Measurements from ENCODE around the gene SLC15A3.
"Not testable (repeated sequence)": the region's sequence is repeated elsewhere in the genome, so short reads cannot be mapped to it uniquely, and the experiment has no call there.

SLC15A3 gene

DNA sequence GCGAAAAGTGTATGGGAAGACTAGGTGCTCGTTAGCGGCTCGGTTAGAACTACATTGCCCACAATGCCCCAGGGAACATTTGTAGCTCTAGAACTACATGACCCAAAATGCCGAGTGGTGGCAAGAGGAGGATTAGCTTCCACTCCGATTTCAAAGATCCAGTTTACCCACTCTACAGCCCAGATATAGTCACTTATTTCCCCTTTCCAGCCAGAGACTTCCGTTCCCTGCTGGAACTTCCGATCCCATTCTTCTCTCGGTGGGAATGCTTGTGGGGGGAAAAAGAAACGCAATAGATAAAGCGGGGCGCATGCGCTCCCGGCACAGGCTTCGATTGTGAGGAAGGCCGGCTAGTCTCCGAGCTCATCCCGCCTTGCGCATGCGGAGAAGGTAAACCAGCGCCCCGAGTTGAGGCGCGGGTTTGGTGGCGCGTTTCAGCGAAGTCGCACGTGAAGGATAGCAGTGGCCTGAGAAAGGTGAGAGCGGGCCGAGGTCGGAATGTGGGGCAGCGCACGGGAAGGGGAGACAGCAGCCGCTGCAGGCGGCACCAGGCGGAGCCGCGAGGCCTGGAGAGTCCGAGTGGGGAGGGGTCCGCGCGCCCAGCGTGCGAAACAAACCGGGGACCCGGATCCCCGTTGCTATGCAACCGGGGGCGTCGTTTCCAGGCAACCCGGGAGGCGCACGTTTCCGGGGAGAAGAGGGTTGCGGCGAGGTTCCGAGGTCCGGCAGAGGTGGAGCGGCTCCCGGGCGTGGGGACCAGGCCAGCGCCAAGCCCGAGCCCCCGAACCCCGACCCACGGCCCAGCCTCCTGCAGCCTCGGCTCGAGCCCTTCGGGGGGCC is 38.0 kb downstream of the SLC15A3 start, which contains the start of gene TMEM109:
Gene TMEM109 (plus strand): TSS at position 366 of the 840 bp plus-strand sequence. CDS start 5,536 bp downstream, outside the sequence.
- DNase-seq (ENCODE audit: low read depth), result peak; percentile 74

DNA sequence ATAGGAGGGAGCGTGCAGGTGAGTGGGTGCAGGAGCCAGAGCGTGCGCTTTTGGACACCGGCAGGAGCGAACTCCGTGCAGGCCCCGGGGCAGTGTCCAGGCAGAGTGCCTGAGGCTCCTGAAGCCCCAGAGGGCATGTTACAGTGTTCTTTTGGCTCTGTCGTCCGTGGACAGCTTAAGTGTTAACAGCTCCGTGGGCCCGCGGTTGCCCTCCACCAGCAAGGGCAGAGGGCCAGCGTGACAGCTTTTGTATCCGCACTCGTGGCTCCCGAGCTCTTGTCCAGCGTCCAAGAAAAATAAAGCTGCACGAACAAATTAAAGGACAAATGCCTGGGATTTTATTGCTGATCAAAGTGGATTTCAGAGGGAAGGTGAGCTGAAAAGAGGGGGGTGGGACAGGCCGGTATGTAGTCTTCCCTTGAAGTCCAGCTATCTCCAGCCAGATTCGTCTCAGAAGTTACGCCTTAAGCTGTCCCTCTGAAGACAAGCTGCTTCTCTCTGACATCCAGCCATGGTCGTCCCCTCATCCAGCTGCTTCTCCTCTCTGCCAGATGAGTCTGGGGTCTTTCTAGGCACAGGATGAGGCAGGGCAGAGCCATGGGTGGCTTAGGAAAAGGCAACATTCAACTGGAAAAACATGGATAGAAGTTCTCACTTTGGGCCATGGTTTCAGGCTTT is 39.0 kb downstream of the SLC15A3 start:
- DNase-seq (ENCODE audit: low read depth), result no peak

DNA sequence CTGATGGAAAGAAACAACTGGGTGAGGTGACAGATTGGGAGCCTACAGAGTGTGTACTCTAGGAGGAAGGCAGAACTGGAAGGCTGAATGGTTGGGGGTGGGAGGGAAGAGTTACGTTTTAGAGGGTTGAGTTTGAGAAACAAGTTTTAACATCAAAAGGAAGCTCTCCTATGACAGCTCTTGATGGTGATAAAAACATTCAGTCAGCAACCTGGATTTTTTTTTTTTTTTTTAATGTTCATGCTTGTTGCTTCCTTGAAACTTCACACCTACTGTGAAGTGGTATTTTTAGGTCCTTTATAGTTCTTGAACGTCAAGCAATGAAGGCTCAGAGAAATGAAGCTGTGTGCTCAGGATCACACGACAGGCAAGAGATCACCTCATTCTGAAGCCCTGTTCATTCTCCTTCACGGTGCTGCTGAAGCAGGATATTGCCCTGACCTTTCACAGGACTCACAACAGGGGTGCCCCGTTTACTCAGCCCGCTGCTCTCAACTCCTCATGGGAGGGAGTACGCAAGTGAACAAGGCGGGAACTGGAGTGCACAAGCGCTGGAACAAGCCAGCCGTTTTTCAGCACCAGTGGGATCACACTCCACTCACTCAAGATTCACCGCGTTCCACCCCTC is 39.6 kb downstream of the SLC15A3 start:
- no peak for DNase-seq (ENCODE audit: low read depth)

DNA sequence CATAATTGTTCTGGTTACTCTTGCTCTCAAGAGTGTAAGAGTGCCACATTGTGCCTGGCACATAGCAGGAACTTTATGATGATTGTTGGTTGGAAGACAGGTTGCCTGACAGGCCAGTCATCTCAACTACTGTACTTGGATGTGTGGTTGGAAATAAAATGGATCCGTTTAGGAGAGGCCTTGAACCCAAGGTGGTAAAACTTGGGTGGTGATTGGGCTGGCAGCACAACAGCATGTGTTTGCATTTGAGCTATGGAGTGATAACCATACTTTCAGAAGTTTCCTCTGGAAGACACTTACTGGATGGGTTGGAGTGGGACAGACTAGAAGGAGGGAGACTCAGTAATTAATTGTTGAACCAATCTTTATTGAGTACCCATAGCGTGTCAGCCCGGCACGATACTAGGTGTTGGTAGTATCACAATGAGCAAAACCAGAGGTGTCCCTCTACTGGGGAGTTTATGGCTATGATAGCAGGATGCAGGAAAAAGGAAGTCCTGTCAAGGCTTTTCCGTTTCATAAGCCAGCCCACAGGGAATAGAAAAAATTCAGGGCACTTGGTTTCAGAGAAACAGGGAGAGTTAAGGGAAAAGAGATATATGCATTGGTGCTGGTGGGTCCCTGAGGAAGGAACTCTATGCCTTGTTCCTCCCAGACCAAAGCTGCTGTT is 41.1 kb downstream of the SLC15A3 start:
- no peak for DNase-seq (ENCODE audit: low read depth)

DNA sequence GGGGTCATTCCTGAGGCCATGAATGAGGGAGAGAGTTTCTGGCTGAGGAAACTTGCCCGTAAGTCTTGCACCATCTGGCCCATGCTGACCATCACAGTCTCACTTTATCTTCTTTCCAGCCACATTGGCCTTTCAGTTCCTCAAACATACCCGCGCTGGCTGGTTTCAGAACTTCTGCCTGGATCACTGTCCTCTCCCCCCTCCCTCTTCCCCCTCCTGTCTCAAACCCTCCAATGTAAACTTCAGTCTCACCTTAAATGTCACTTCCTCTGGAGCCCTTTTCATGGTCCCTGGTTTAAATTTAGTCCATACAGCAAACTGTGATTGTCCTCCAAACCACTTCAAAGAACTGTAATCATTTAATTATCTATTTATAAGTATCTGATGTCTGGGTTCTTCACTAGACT is 41.7 kb downstream of the SLC15A3 start:
- no peak for DNase-seq (ENCODE audit: low read depth)

- not testable (repeated sequence) for DNase-seq (ENCODE audit: low read depth)
Observed at GRCh38 chr11:60909680-60910280, 42.2 kb downstream of the SLC15A3 start.

DNA sequence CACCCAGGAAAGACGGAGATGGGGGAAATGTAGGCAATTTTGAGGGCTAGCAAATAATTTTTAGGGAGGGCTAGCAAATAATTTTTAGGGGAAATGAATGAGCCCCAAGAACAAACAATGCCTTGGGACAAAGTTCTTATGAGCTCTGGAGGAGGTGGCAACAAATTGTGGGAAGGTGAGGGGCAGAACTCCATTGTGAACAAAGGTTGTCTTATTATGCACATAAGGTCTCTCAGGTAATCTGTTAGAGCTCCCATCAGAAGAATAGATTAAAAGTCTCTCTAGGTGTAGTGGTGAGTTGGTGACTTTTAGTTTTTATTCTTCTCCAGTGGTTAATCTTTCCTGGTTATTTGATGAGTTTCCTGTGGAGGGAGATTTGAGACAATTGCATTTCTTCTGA is 43.2 kb downstream of the SLC15A3 start:
- no peak for DNase-seq (ENCODE audit: low read depth)

DNA sequence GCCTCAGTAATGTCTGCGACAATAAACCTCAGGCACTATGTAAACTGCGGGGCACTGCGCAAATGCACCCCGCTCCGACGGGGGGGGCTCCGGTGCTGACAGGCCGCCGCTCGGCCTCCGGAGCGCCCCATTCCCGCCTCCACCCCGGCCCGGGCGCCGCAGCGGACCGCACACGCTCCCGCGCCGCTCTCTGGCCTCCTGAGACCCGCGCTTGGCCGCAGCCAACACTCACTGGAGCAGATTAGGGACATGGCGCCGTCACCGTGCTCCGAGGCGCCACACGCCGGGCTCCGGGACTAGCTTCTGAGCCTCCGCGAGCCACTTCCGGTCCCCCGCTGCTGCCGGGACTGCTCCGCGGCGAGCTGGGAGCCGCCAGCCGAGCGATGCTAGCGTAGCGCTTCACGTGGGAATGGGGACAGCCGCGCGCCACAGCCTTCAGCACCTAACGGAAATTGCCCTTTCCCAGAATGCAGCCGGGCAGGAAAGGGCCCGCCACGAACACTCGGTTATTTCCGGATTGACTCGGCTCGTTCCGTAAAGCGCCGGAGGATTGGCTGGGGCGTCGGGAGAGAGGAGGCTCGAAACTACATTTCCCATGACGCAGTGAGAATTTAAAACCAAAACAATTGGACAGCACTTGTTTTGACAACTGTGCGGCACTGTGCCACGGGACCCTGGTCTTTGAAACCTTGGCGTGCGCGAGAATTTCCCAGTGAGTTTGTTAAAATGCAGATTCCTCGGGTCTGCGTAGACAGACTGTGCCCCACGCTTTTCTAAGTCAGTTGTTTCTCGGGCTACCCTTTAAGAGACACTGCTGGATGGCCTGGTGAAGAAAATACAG is 45.6 kb downstream of the SLC15A3 start, which contains the start of gene PRPF19:
Gene PRPF19 (minus strand): TSS at position 454 of the 841 bp plus-strand sequence. CDS start 203 bp downstream, at position 251.
- peak; percentile 93 for DNase-seq (ENCODE audit: low read depth)

GRCh38 chr11:60905551-60906113 is 46.3 kb downstream of the SLC15A3 start:
- DNase-seq (ENCODE audit: low read depth), result no peak

DNA sequence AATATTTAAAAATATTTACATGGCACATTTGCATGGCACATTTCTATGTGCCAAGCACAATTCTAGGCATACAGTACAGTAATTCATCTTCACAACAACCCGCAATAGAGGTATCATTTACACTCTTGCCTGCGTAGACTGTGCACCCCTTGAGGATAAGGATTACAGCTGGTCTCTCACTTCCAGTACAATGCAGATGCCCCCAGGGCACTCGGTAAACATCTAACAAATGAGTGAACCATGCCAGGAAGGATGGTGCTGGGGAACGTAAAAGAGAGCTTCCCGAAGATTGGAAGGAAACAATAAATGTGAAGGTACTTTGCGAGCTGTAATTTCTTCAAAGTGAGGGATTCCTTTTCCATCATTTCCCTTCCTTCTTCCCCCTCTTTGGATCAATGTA is 46.9 kb downstream of the SLC15A3 start:
- DNase-seq (ENCODE audit: low read depth), result no peak

DNA sequence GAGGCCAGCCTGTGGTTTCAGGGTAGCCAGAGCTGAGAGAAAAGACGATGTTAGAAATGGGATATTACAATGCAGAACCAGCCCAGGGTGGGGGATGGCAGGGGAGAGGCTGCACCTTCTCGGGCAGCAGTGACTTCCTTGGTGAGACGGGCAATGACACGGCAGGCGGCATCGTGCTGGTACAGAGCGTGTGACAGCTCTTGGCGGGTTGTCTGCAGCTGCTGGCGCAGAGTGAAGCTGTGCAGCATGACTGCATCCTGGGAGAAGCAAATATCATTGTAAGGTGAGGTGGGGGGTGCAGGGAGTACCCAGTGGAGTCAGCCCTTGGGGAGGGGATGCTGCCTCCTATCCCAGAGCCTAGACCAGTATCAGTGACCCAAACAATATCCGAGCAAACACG is 49.4 kb downstream of the SLC15A3 start:
- DNase-seq (ENCODE audit: low read depth), result no peak

DNA sequence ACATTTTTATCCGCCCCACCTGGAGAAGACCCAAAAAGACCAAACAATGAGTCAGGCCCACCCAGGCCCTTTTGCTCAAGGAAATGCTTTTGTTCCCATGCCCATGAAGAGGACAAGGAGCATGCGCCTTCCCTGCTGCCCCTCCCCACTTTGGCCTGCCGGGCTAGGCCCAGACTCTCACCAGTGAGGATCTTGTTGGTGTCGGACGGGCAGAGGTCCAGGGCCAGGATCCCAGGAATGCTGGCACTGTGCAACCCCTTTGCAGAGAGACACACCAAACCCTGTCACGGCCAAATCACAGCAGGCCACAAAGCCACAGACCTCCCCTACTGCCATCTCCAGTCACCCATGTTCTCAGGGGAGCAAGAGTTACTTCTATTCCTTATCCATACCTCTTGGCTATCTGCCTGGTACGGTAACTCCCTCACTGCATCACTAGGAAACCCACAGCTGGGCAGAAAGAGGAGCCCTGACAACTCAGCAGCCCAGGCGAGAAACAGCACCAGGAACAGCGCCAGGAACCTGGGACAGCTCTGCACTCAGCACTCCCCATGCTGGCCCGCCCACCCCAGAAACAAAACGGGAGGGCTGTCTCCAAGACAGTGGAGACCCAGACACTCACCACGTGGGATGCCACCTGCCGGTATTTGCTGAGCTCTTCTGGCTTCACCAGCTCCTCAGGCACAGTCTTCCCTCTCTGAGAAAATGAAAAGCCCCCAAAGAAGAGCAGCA is 51.1 kb downstream of the SLC15A3 start:
- no peak for DNase-seq (ENCODE audit: low read depth)

GRCh38 chr11:60899977-60900376 is 52.0 kb downstream of the SLC15A3 start:
- DNase-seq (ENCODE audit: low read depth), result no peak

GRCh38 chr11:60899046-60899936 is 52.7 kb downstream of the SLC15A3 start:
- DNase-seq (ENCODE audit: low read depth), result no peak

- DNase-seq (ENCODE audit: low read depth), result no peak
Observed at GRCh38 chr11:60897496-60897895, 54.5 kb downstream of the SLC15A3 start.

- no peak for DNase-seq (ENCODE audit: low read depth)
Observed at GRCh38 chr11:60895687-60896086, 56.3 kb downstream of the SLC15A3 start.

DNA sequence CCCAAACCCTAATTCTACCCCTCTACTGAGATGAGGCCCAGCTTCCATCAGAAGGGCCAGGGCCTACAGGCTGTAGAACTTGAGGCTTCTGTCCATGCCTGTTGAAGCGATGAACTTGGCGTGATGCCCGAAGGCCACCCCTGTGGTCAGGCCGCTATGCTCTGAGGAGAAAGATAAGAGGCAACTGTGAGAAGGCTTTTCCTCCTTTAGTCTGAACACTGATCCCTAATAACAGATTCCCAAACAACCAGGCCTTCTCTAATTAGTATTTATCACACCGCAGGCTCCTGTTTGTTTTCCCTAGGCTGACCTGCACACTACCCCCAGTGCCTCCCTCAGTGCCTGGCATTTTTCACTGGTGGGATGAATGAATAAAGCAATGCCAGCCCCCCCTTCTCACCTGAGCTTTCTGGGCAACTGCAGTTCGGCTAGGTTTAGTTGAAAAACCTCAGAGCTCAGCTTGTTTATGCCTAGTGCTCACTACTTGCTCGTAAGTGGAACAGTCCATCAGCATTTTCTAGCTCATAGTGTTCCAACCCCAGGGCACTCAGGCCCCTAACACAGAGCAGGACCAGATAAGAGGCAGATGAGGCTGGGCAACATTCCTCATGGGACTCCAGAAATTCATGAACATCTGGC is 60.8 kb downstream of the SLC15A3 start:
- no peak for DNase-seq (ENCODE audit: low read depth)

DNA sequence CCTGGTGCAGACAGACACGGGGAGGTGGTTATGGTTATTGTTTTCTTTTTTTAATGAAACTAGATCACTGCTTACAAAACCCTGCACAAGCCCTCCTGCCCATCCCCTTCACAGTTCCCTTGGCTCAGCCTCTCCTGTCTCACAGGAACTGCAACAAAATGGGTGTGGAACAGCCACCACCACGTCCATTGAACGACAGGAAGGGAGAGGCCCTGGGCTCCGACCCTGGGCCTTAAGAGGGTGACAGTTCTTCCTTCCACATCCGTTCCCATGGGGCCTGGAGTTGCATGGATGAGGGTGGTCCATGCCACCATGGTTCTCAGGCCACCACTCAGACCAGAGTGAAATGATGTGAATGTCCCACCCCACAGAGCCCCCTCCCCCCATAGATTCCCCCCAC is 61.3 kb downstream of the SLC15A3 start:
- no peak for DNase-seq (ENCODE audit: low read depth)

All from GM04504 (cell line).